Non-pigmented ciliary epithelial cell (primary cell): Measurements from ENCODE around the gene PSENEN.
"Not testable (repeated sequence)": the region's sequence is repeated elsewhere in the genome, so short reads cannot be mapped to it uniquely, and the experiment has no call there.

Experiments
- DNase-seq: peaks from one replicate; pipeline ENCODE4 v3.0.0-alpha.2; 2010; ENCODE audit warnings: low read depth

Gene PSENEN

DNA sequence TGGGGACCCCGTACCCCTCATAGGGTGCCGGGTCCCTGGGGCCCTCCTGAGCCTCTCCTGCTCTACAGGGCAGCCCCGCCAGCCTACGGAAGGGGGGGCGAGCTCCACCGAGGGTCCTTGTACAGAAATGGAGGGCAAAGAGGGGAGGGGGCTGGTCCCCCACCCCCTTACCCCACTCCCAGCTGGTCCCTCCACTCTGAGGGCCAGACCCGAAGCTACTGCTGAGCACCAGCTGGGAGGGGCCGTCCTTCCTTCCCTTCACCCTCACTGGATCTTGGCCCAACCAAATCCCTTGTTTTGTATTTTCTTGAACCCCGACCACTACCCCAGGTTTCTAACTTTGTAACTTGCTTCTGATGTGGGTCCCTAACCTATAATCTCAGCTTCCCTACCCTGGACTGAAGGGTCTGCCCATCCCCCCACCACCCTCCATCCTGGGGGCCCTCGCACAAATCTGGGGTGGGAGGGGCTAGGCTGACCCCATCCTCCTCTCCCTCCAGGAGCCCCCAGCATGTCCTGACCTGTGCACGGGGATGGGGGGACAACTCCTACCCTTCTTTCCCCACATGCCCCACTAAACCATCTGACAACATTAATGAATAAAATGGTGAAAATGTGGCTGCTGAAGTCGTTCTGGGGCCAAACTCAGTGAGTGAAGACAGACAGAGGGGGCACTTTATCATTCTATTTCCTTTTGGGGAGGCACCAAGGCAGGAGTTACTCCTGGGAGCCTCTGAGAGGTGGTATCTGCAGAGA, 42.9 kb downstream of the PSENEN start:
- no peak for DNase-seq

DNA sequence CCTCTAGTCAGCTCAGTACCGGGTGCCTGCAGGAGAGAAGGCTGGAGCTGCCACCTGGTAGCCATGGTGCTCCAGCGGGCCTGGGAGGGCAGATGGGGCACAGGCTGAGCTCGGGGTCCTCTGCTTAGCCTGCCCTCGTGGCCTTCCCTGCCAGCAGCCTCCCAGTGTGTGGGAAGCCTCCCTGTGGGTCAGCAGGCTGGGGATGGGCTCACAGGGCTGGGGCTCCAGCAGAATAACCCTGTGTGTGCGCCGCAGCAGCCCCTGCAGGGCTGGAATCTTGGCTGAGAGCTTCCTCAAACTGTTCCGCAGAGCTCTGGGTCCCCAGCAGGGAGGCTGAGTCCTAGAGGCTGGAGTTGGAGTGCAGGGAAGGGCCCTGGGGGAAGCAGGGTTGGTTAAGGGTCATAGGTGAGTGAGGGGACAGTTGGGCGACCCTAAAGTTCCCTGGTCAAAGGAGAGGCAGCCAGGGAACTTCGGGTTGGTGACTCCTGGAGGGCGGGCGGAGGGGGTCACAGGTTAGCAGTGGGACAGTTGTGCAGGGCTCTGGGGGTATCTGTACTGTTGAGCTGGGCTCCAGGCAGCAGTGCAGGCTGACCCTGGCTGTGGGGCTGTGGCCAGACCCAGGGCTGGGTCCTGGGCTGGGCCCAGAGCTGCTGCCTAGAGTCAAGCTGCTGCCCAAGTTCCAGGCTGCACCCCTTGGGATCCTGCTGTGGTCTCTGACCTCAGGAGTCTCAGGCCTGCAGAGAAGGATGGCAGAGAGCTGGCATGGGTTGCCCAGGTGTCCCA, 43.9 kb downstream of the PSENEN start:
- no peak for DNase-seq

DNA sequence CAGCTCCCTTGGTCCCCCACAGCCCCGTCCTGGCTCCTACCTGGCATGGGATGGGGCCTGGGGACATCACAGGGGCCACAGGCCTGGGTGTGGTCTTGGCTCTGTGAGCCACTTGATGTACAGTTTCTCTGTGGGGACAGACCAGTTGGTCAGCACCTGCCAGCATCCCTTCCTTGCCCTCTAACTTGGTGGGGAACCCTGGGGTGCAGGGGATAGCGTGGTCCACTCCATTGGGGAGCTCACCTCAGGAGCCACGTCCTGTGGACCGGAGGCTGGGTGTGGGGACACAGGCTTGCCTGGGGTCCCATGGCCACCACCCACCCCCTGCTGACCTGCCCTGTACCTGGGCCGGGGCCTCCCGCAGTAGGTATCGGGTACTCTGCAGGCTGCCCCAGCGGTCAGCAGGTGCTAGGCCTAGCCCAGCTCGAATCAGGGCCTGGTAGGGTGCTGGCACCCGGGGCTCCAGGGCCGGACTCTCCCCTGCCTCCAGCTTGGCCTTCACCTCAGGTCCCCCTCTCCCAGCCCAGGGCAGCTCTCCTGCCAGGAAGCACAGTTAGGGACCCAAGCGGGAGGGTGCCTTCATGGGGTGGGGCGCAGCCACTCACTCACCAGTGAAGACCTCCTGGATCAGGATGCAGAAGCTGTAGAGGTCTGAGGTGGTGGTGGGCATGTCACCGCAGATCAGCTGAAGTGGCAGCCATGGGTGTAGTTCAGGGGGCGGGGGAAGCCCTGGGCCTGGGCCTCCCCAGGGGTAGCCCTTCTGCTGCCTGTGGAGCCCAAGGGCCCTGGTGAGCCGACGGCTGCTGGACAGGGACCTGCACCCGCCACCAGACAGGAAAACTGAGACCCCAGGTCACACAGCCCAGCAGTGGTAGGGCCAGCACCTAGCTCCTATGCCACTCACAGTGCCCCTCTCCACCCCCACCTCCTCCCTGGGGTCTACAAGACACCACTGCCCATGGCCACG, 44.8 kb downstream of the PSENEN start:
- no peak for DNase-seq

DNA sequence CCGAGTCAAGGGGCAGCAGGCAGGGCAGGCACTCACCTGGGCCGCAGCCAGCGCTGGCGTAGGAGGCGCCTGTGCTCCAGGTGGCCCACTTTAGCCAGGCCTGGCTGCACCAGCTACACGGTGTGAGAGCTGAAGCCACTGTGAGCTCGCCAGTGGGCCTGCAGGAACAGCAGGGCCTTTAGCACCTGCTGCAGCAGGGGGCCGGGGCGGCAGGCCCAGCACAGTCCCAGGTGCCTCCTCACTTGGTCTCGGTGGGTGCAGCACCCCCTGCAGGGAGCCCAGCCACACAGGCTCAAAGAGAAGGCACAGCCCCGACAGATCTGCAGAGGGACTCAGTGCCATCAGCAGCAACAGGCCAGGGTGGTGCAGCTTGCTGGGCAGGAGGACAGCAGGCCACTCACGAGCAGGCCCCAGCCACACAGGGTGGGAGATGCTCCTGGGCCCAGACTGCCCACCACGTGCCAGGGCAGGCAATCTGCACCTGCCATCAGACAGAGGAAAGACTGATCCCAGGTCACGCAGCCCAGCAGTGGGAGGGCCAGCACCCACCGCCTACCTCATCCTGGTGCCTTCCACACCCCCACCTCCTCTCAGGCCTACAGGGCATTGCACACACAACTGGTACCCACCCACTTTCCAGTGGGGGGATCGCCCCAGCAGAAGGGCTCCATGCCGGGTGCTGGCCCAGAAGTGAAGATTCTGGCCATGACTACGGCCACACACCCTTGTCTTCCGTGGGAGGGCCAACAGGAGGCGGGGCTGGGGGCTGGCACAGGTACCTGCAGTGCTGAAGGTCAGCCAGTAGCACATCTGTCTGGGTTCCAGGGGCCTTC, 45.7 kb downstream of the PSENEN start:
- no peak for DNase-seq

DNA sequence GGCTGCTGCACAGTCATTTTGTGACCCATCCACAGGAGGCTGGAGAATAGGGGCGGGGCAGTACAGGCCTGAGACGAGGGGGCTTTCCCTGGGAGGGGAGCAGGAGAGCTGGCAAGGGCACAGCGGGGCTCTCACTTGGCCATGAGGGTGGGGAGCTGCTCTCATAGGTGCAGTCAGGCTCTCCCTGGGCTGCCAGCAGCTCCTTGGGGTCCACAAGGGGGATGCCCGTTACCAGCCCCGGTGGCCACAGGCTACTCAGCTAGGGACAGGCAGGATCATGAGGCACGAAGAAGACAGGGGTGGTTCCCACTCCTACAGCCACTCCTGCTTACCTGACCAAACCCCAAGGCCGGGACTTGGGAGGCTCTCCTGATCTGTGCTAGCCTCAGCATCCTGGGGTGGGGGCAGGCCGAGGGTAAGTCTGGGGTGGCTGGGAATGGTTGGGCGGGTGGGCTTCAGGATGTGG, 46.4 kb downstream of the PSENEN start:
- no peak for DNase-seq

DNA sequence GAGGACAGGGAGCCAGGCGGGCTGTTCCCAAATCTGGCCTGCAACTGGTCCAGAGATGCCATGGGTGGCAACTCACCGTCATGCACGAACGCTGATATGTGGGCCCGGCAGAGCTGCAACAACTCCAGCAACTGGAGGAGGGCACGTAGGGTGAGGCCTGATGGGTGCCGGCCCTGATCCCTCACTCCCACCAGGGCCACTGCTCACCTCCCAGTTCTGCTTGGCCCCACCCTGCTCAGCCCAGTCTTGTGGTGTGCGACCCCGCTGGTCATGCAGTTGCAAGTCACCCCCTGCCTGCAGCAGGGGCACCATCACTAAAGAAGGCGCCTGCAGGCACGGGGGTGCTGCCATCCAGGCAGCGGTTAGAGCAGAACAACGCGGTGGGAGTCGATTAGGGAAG, 46.9 kb downstream of the PSENEN start:
- no peak for DNase-seq

DNA sequence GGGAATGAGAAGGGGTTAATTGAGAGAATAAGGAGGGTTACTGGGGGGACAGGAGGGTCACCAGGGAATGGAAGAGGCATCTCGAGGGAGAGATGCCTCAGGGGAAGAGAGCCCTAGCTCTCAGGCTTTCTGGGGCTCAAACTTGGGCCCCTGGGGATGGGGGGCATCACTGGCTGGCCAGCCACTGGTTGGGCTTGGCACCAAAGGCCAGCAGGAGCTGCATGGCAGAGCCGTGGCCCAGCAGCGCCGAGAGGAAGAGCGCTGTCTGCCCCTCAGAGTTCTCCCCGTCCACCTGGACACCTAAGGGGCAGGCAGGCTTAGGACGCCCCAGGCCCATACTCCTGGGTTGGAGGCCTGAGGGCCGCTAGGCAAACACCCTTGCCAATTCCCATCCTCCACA, 47.4 kb downstream of the PSENEN start:
- no peak for DNase-seq

DNA sequence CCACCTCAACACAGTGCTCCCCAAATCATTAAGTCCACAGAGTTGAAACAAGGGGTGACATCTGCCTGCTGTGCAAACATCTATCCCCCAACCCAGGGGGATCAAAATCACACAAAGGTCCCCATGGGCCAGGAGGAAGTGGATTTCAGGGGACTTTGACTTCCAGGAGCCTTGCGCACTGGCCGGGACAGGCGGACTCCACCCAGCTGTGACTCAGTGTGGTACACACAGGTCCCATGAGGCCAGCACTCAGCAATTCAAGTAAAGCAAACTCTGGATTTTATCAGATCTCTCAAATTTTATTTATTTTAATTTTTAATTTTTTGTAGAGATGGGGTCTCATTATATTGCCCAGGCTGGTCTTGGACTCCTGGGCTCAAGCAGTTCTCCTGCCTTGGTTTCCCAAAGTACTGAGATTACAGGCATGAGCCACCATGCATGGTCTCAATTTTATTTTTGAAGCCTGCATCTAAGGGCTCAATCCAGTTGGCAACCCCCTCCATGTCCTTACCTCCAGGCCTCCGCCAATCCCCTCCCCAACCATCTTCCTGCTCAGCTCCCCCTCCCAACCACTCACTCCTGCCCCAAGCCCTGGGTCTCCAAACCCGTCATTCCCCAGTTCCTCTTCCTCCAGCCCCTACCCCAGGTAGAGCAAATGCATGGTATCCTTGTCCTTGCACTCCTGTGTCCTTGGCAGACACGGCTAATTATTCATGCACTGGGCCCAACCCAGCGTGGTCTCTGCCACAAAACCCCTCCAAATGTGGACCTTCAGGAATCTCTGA, 48.1 kb downstream of the PSENEN start:
- DNase-seq: no peak

DNA sequence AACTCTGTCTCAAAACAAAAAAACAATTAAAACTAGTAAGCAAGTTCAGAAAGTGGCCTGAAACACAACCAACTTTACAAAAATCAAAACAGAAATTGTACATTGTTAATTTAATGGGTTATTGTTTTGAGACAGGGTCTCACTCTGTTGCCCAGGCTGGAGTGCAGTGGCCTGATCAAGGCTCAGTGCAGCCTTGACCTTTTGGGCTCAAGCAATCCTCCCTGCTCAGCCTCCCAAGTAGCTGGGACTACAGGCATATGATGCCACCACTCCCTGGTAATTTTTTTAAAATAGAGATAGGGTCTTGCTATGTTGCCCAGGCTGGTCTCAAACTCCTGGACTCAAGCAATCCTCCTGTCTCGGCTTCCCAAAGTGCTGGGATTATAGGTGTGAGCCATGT, 50.1 kb downstream of the PSENEN start:
- not testable (repeated sequence) for DNase-seq
